SK-MEL-5 (cell line): ENCODE results near the gene LZTS2. TPM values are rescaled to one million over a fixed set of nuclear protein-coding genes. Genes with fewer than 3 reads are reported as not detected.

Source experiments
- DNase-seq: peaks from one replicate; pipeline ENCODE4 v3.0.0-alpha.2; 2016; ENCODE audit warnings: low read depth, low spot score
- in situ Hi-C: cut with HindIII; loops from 2 replicates; pipeline ENCODE4 v1.10.0; 2016; ENCODE audit warnings: low sequenced_read_pairs, high pct_unique_total_duplicates, low pct_unique_long_range_greater_than_20kb
- total RNA-seq: library from RNA; depleted of rRNA; stranded (reverse); fragments of >200 nt; shearing (Covaris generic); gene quantifications from 2 replicates; pipeline ENCODE4 v1.2.3, GENCODE V29; 2014

LZTS2 gene
- total RNA-seq, 1 experiment from 2014 or later: 37.1 TPM

- in situ Hi-C loops: no loop called here
- DNase-seq: no peak
Observed at GRCh38 chr10:101038484-101038883, 38.9 kb downstream of the LZTS2 start.

GRCh38 chr10:101040061-101040460, 40.5 kb downstream of the LZTS2 start:
- in situ Hi-C loops: no loop called here
- DNase-seq: peak; percentile 86

- in situ Hi-C loops: no loop called here
Observed at GRCh38 chr10:101040851-101041250, 41.2 kb downstream of the LZTS2 start.

GRCh38 chr10:101041252-101041761, 41.7 kb downstream of the LZTS2 start:
- DNase-seq: peak; percentile 81
- in situ Hi-C loops: no loop called here

More at GRCh38 chr10:101040851-101041250, 41.2 kb downstream of the LZTS2 start:
- DNase-seq: no peak

- DNase-seq: no peak
- in situ Hi-C loops: no loop called here
Observed at GRCh38 chr10:101042118-101042517, 42.5 kb downstream of the LZTS2 start.

DNA sequence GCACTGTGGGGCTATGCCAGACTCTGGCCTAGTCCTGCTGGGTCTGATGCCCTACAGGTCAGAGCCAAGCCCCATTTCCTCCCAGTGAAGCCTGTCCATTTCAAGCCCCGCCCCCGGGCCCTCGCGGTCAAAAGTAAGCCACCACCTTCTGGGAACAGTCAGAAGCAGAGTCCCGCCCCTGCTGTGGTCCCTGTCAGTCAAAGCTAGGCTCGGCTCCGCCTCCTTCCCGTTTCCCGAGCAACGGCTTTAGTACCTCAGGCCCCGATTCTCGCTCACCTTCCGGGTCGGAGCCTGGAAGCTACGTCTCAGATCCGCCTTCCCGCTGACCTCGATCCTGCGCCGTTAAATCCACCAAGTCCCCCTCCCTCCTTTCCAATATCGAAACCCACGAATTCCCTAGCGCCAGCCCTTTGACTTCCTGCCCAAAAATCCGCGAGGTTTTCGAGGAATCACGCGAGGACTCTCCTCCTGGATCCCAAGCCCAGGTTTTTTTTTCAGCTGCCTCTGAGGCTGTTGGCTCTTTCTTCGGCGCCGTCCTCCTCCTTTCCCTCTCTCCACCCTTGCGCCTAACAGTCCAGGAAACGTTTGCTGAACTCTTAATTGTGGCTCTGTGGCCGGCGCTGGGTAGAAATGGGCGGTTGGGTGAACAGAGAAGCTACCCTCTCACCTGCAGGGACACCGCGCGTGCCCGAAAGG, 43.2 kb downstream of the LZTS2 start:
- in situ Hi-C loops: no loop called here
- peak; percentile 96 for DNase-seq

DNA sequence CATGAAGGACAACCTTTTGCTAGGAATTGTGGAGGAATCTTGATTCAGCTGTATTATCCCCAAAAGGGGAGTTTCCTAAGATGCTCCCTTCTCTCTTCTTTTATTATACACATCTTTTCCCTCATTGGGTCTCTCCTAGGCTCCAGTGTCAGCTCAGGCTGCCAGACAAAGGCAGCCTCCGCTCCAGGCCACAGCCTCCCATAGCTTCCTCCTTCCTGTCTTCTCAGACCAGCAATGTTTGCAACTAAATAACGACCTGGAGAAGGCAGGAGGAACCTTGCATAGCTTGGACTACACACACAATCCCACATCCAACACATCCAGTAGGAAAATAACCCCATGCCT, 43.7 kb downstream of the LZTS2 start:
- no peak for DNase-seq
- in situ Hi-C loops: no loop called here

- DNase-seq: no peak
- in situ Hi-C loops: no loop called here
Observed at GRCh38 chr10:101044117-101044516, 44.5 kb downstream of the LZTS2 start.

DNA sequence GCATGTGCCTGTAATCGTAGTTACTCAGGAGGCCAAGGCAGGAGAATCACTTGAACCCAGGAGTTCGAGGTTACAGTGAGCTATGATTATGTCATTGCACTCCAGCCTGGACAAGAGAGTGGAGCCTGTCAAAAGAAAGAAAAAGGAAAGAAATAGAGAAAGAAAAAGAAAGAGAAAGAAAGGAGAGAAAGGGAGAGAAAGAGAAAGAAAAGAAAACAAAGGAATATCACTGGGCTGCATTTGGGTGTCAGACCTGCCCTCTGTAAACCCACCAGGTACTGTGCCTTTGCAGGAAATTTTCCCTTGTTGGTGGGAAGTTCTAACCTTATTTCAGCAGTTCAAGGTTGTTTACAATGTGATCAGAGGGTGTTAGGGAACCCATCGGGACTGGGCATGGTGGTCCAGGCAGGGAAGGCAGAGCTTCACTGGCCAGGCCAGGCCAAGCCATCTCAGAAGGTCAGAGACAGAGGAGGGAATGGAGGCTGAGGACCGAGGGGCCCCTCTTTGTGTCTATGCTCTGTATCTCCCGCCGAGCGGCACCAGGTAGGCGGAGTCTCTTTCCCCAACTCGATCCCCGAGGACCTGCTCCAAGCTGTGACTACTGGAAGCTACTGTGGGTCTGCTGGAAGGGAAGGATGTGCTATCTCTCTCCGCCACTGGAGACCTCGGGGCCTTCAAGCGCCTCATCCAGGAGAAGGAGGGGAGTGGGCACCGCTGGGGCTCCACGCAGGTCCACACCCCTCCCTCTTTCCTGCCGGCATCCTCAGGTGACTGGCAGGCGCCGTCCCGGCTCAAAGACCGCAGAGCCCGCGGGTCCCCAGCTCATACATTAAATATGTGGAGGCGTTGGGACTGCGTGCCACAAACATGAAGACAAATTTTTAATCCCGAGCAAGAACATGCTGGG, 47.0 kb downstream of the LZTS2 start:
- in situ Hi-C loops: no loop called here

GRCh38 chr10:101047268-101047667, 47.7 kb downstream of the LZTS2 start:
- DNase-seq: no peak
- in situ Hi-C loops: no loop called here

More for the DNA sequence above, 47.0 kb downstream of the LZTS2 start:
- no peak for DNase-seq

- DNase-seq: no peak
- in situ Hi-C loops: no loop called here
Observed at GRCh38 chr10:101047961-101048892, 48.6 kb downstream of the LZTS2 start.

DNA sequence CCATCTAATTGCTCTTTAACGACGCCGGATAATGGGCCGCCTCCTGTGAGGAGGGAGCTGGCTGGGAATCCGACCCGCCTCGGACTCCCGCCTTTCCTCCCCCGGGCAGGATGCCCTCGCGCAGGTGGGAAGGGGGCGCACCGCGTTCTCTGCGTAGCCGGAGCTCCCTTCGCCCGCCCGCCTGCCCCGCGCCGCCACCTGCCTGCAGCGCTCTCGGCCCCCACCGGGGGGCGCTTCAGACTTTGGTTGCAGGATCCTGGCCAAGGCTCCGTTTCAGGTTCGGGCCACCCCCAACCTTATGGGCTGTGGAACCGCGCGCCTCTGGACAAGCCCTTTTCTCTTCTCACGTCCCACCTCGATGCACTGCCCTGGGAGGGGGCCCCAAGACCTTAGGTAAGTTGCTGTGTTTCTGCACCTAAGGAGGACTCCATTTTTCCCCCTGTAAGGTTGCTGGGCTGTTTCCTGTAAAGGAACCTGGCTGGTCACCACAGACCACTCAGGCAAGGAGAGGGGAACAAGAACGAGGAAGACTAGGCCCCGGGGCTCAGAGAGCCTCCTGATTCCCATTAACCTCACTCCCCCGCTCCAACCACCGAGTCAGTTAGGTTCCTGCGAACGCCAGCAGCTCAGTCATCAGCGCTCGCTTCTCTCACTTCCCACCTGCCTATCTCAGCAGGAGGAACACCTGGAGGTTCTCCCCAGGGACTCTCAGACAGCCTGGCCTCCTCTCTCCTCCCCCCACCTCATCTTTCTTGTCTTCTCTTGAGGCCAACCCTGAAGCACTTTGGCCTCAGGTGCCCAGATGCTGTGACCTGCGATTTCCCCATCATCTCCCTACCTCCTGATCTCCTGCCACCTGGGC, 50.8 kb downstream of the LZTS2 start:
- in situ Hi-C loops: no loop called here
- peak; percentile 56 for DNase-seq

DNA sequence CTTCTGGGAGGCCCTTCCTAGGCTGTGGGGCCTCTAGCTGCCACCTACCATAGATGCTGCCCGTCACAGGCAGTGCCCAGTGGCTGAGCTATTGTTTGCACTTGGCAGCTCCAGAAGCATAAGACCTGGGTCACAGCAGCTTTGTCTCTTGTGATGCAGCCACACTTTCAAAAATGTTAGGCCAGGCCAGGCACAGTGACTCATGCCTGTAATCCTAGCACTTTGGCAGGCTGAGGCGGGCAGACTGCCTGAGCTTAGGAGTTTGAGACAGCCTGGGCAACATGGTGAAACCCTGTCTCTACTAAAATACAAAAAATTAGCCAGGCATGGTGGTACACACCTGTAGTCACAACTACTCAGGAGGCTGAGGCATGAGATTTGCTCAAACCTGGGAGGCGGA, 52.7 kb downstream of the LZTS2 start:
- DNase-seq: no peak
- in situ Hi-C loops: no loop called here

DNA sequence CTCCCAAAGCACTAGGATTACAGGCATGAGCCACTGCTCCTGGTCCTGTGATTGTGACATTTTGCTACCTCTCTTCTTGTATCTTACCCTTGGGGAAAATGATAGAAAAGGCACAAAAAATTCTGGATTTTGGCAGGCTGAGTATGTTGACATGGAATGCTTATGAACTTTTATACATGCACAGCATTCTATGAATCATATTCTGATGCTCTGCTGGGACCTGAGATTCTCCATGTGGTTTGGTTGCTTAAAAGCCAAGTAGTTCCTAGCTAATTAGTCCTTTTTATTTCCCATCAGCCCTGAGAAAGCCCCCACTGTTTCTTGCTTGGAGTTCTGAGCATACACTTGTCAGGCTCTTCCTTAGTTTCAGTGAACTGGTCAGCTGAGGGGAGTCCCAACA, 53.9 kb downstream of the LZTS2 start:
- in situ Hi-C loops: no loop called here
- no peak for DNase-seq

DNA sequence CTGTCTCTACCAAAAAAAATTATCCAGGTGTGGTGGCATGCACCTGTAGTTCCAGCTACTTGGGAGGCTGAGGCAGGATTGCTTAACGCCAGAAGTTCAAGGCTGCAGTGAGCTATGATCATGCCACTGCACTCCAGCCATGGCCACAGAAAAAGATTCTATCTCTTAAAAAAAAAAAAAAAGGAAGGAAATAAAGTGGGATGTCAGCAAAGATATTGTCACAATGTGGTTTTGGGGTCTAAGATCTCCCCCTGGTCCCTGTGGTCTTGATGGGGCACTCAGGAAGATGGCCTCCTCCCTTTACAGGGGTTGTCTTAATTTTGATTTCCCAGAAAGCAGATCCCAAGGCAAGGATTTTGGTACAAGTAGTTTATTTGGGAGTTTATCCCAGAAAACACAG, 54.7 kb downstream of the LZTS2 start:
- no peak for DNase-seq
- in situ Hi-C loops: no loop called here

- DNase-seq: no peak
- in situ Hi-C loops: no loop called here
Observed at GRCh38 chr10:101054876-101055275, 55.3 kb downstream of the LZTS2 start.

DNA sequence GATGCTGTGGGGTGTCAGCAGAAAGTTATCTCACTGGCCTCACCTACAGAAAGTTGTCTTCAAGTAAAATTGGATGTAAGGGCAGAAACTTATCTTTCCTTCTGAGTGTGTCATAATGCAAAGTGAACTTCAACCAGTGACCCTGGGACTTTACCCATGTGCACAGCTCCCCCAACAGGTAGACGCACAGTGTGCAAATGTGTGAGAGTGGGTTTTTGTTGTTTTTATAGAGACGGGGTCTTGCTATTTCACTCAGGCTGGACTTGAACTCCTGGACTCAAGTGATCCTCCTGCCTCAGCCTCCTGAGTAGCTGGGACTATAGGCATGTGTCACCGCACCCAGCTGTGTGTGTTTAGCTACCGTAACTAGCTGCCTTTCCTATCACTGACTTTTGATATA, 55.8 kb downstream of the LZTS2 start:
- no peak for DNase-seq
- in situ Hi-C loops: no loop called here
